Neuronal stem cell (in vitro differentiated cells): ENCODE measurements around the gene ARSG.
A peak's percentile ranks its signal among the peaks of the same experiment; 100 is the strongest.

Experiments used
- DNase-seq: peaks from one replicate; pipeline ENCODE4 v3.0.0-alpha.2; 2013; ENCODE audit warnings: low spot score
- H2AFZ ChIP-seq: one replicate; pipeline ENCODE4 v1.6.1; 2013; ENCODE audit warnings: mild to moderate bottlenecking, low read length, inconsistent platforms
- H2AK5ac ChIP-seq: 2 replicates; pipeline ENCODE4 v1.6.1; 2013; ENCODE audit warnings: low read depth, mild to moderate bottlenecking, inconsistent platforms, low read length, moderate library complexity, mixed read lengths
- H2BK120ac ChIP-seq: 2 replicates; pipeline ENCODE4 v1.6.1; 2013; ENCODE audit warnings: low read depth, mild to moderate bottlenecking, inconsistent platforms, low read length, moderate library complexity, mixed read lengths
- H2BK12ac ChIP-seq: one replicate; pipeline ENCODE4 v1.6.1; 2013; ENCODE audit warnings: low read length, inconsistent platforms
- H2BK15ac ChIP-seq: 2 replicates; pipeline ENCODE4 v1.6.1; 2013; ENCODE audit warnings: mild to moderate bottlenecking, low read length, inconsistent platforms, mixed read lengths
- H2BK5ac ChIP-seq: one replicate; pipeline ENCODE4 v1.6.1; 2013; ENCODE audit warnings: inconsistent platforms, mild to moderate bottlenecking, low read length, moderate library complexity
- H3K14ac ChIP-seq: one replicate; pipeline ENCODE4 v1.6.1; 2013; ENCODE audit warnings: low read length, inconsistent platforms
- H3K18ac ChIP-seq: 2 replicates; pipeline ENCODE4 v1.6.1; 2013; ENCODE audit warnings: low read length, inconsistent platforms
- H3K23ac ChIP-seq: 2 replicates; pipeline ENCODE4 v1.6.1; 2013; ENCODE audit warnings: low read depth, mild to moderate bottlenecking, mixed read lengths, low read length, inconsistent platforms; ENCODE audit not compliant: poor library complexity
- H3K27ac ChIP-seq: replicated peaks from 3 replicates; pipeline ENCODE4 v1.5.1; 2013; ENCODE audit warnings: low read length, inconsistent platforms
- H3K27me3 ChIP-seq, 3 experiments: 2 replicates each; pipeline ENCODE4 v1.6.1; 2013; ENCODE audit warnings: low read length in 3 of 3, mild to moderate bottlenecking in 2 of 3, inconsistent platforms in 1 of 3, low read depth in 1 of 3, mixed read lengths in 1 of 3, moderate library complexity in 1 of 3; ENCODE audit not compliant: control insufficient read depth in 3 of 3, insufficient read depth in 3 of 3
- H3K36me3 ChIP-seq, 2 donors: replicated peaks in 1 of 2; 2 replicates each; pipeline ENCODE4 v1.6.1; 2013; ENCODE audit warnings: low read length in 2 of 2; ENCODE audit not compliant: control insufficient read depth in 2 of 2, insufficient read depth in 2 of 2
- H3K4ac ChIP-seq: 2 replicates; pipeline ENCODE4 v1.6.1; 2013; ENCODE audit warnings: inconsistent platforms, mild to moderate bottlenecking, low read length, moderate library complexity
- H3K4me1 ChIP-seq, 2 donors: 1 replicate in 1 of 2; 2 replicates in 1 of 2; pipeline ENCODE4 v1.6.1; 2013; ENCODE audit warnings: low read length in 2 of 2, low read depth in 1 of 2; ENCODE audit not compliant: control insufficient read depth in 2 of 2, insufficient read depth in 1 of 2
- H3K4me2 ChIP-seq: one replicate; pipeline ENCODE4 v1.6.1; 2013; ENCODE audit warnings: mild to moderate bottlenecking, low read length, inconsistent platforms; ENCODE audit not compliant: insufficient read depth, poor library complexity, severe bottlenecking
- H3K4me3 ChIP-seq, 2 donors: 2 replicates each; pipeline ENCODE4 v1.5.1; 2013; ENCODE audit warnings: low read length in 2 of 2, mild to moderate bottlenecking in 2 of 2, inconsistent platforms in 1 of 2, moderate library complexity in 1 of 2
- H3K79me1 ChIP-seq: one replicate; pipeline ENCODE4 v1.6.1; 2013; ENCODE audit warnings: low read depth, mild to moderate bottlenecking, inconsistent platforms, low read length, moderate library complexity
- H3K9ac ChIP-seq: one replicate; pipeline ENCODE4 v1.6.1; 2013; ENCODE audit warnings: mild to moderate bottlenecking, low read depth, low read length, inconsistent platforms; ENCODE audit not compliant: poor library complexity
- H3K9me3 ChIP-seq, 2 donors: replicated peaks in 1 of 2; 2 replicates each; pipeline versions ENCODE3 to v1.6.1; 2013; ENCODE audit warnings: low read length in 2 of 2, mild to moderate bottlenecking in 2 of 2, inconsistent platforms in 1 of 2, low read depth in 1 of 2, mixed read lengths in 1 of 2, moderate library complexity in 1 of 2; ENCODE audit not compliant: control insufficient read depth in 2 of 2, insufficient read depth in 1 of 2
- H4K8ac ChIP-seq: one replicate; pipeline ENCODE4 v1.6.1; 2013; ENCODE audit warnings: low read depth, mild to moderate bottlenecking, inconsistent platforms, low read length, moderate library complexity
- H4K91ac ChIP-seq: one replicate; pipeline ENCODE4 v1.6.1; 2013; ENCODE audit warnings: low read length, low read depth, mild to moderate bottlenecking, inconsistent platforms; ENCODE audit not compliant: poor library complexity
- WGBS, 2 donors: extraction: QIAGEN DNeasy Blood & Tissue Kit; methylation state at CpG; one replicate each; pipeline ENCODE4 v1.1.7; 2013; ENCODE audit warnings: missing lambda C conversion rate in 2 of 2, mixed read lengths in 1 of 2; ENCODE audit not compliant: insufficient read length in 2 of 2, insufficient replicate concordance in 1 of 2; ENCODE audit errors: extremely low coverage in 2 of 2; 5-methylcytosine and 5-hydroxymethylcytosine counted together

The ARSG gene

DNA sequence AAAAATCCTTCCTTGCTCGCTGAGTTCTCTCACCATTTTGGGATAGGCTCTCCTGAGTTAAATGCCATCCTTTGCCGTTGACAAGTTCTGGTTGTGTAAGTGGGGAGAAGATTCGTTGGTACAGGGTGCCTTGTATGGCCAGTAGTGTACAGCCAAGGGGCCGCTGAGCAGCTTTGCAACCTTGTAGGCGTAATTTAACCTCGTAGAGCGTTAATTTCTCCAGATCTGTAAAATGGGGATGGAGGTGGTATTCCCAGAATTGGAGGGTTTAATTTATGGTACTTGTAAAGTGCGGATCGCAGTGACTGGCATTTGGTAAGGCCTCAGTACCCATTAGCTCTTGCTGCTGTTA lies 1.4 kb downstream of the ARSG start:
- H3K4me3 ChIP-seq, result peak overlapping the region; percentile 71 to 91
- H3K14ac ChIP-seq, result no peak overlapping the region
- no peak overlapping the region for H2BK15ac ChIP-seq
- H3K4me2 ChIP-seq, result peak overlapping the region; percentile 93
- H3K36me3 ChIP-seq, result no peaks in the 10 kb centered on the region
- H3K23ac ChIP-seq, result no peak overlapping the region
- no peak overlapping the region for H4K91ac ChIP-seq
- no peak overlapping the region for H4K8ac ChIP-seq
- no peak overlapping the region for H2BK12ac ChIP-seq
- H3K79me1 ChIP-seq, result no peaks in the 10 kb centered on the region
- no peak overlapping the region for H3K9ac ChIP-seq
- no peak overlapping the region for H2AK5ac ChIP-seq
- no peak for DNase-seq
- H2BK5ac ChIP-seq, result no peak overlapping the region
- peaks cover 0 to 21% (median 3%) of the 10 kb centered on the region in 3 experiments for H3K27me3 ChIP-seq
- no peak overlapping the region for H2BK120ac ChIP-seq
- peak overlapping the region; percentile 97 for H2AFZ ChIP-seq
- H3K18ac ChIP-seq, result no peak overlapping the region
- no peak overlapping the region for H3K4ac ChIP-seq
- no CpG with 5 or more reads among the region's 9 CpGs for WGBS, 2 donors
- H3K9me3 ChIP-seq, result no peaks in the 10 kb centered on the region
- H3K27ac ChIP-seq, result no peak overlapping the region
- peaks cover 9 to 16% of the 10 kb centered on the region in 2 donors for H3K4me1 ChIP-seq

GRCh38 chr17:68293490-68294195 lies 2.3 kb downstream of the ARSG start:
- H3K4me2 ChIP-seq, result no peak overlapping the region
- H2AK5ac ChIP-seq, result no peak overlapping the region
- H2BK120ac ChIP-seq, result no peak overlapping the region
- peak; percentile 15 for DNase-seq
- H2BK12ac ChIP-seq, result no peak overlapping the region
- peak overlapping the region; percentile 29 for H3K27ac ChIP-seq
- H3K27me3 ChIP-seq, result peaks cover 0 to 21% (median 3%) of the 10 kb centered on the region in 3 experiments
- no peak overlapping the region for H4K8ac ChIP-seq
- H3K14ac ChIP-seq, result no peak overlapping the region
- no peak overlapping the region for H2AFZ ChIP-seq
- H2BK15ac ChIP-seq, result no peak overlapping the region
- H3K4me1 ChIP-seq, result peaks cover 9 to 16% of the 10 kb centered on the region in 2 donors
- H3K9me3 ChIP-seq, result no peaks in the 10 kb centered on the region
- no peak overlapping the region for H3K23ac ChIP-seq
- no peak overlapping the region for H4K91ac ChIP-seq
- H3K4ac ChIP-seq, result no peak overlapping the region
- peak overlapping the region in 1 of 2 donors; percentile 71 for H3K4me3 ChIP-seq
- H3K18ac ChIP-seq, result no peak overlapping the region
- H2BK5ac ChIP-seq, result no peak overlapping the region
- H3K9ac ChIP-seq, result no peak overlapping the region
- H3K79me1 ChIP-seq, result no peaks in the 10 kb centered on the region
- no peaks in the 10 kb centered on the region for H3K36me3 ChIP-seq
- WGBS, 2 donors, result no CpG with 5 or more reads among the region's 6 CpGs

DNA sequence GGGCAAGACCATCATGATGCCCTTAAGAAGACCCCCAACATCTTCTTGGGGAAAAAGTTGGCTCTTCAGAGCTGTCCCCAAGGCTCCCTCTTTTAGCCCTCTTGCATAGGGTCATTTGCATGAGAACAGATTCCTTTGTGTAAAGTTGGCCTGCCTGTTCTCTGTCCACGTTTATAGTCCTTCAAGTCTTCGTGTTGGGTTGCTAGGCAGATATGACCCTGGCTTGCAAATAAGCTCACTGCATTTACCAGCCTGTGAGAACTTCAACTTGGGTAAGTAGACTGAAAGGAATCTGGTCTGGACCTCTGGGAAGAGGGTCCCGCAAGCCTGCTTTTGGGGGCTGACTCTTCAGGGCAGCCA lies 2.9 kb downstream of the ARSG start:
- Histone ChIP-seq H2BK12ac (no peak overlapping the region), H2BK120ac (no peak overlapping the region), H2AK5ac (no peak overlapping the region), H3K36me3 (no peaks in the 10 kb centered on the region), H3K14ac (no peak overlapping the region), H3K4me3 (no peak overlapping the region), H3K4me1 (peaks cover 9 to 16% of the 10 kb centered on the region in 2 donors), H3K4me2 (no peak overlapping the region), H3K9ac (no peak overlapping the region), H3K18ac (no peak overlapping the region), H3K79me1 (no peaks in the 10 kb centered on the region), H3K27me3 (peaks cover 0 to 17% (median 3%) of the 10 kb centered on the region in 3 experiments), H4K8ac (no peak overlapping the region), H2BK5ac (no peak overlapping the region), H3K23ac (no peak overlapping the region), H2BK15ac (no peak overlapping the region), H2AFZ (no peak overlapping the region), H3K27ac (no peak overlapping the region), H4K91ac (no peak overlapping the region), H3K4ac (no peak overlapping the region), H3K9me3 (no peaks in the 10 kb centered on the region)
- no CpG with 5 or more reads among the region's 3 CpGs for WGBS, 2 donors
- DNase-seq, result peak; percentile 30

DNA sequence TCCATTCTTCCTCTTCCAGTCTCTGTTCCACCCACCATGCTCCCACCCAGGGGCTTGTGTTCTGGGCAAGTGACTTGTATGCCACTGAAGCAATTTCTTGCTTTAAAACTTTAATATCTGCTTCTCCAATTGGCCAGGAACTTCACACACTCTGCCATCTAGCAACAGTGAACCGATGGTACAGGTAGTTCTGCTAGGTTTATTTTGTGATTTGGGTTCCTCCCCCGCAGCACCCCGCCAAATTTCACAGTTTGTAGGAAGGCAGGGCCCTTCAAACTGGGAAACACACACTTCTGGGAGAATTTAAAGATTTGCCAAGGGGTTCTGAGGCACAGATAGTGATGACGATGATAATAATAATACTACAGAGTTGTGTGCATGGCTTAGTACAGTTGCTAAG lies 3.3 kb downstream of the ARSG start:
- Histone ChIP-seq H4K8ac (no peak overlapping the region), H3K27ac (no peak overlapping the region), H2BK12ac (no peak overlapping the region), H3K18ac (no peak overlapping the region), H2BK15ac (no peak overlapping the region), H2BK5ac (no peak overlapping the region), H3K14ac (no peak overlapping the region), H3K9ac (no peak overlapping the region), H3K27me3 (peaks cover 0 to 13% (median 3%) of the 10 kb centered on the region in 3 experiments), H3K4ac (no peak overlapping the region), H2BK120ac (no peak overlapping the region), H3K36me3 (no peaks in the 10 kb centered on the region), H4K91ac (no peak overlapping the region), H3K23ac (no peak overlapping the region), H3K79me1 (no peaks in the 10 kb centered on the region), H3K9me3 (no peaks in the 10 kb centered on the region), H3K4me3 (no peak overlapping the region), H3K4me2 (no peak overlapping the region), H2AK5ac (no peak overlapping the region), H3K4me1 (peaks cover 9 to 16% of the 10 kb centered on the region in 2 donors), H2AFZ (no peak overlapping the region)
- no peak for DNase-seq
- WGBS, 2 donors, result no CpG with 5 or more reads among the region's 4 CpGs
